K562 (cell line): ENCODE data around the gene MRPL55. TPM values are rescaled to one million over a fixed set of nuclear protein-coding genes. Genes with fewer than 3 reads are reported as not detected.
A peak's percentile ranks its signal among the peaks of the same experiment; 100 is the strongest.

Experiments
- CSDE1 ChIP-seq, 2 experiments: fragments of 450-650 bp; IDR thresholded peaks; 2 replicates each; pipeline ENCODE4 v1.6.1; 2016; ENCODE audit warnings: mild to moderate bottlenecking in 1 of 2
- FOXA1 ChIP-seq: fragments of 450-650 bp; IDR thresholded peaks from 2 replicates; pipeline ENCODE4 v1.6.1; 2016; ENCODE audit warnings: mild to moderate bottlenecking, borderline replicate concordance
- FOXK2 ChIP-seq, 2 experiments: fragments of 450-650 bp; IDR thresholded peaks in 1 of 2; conservative IDR thresholded peaks in 1 of 2; 2 replicates each; pipeline ENCODE4 v1.6.1; 2016; ENCODE audit warnings: low read depth in 2 of 2, mild to moderate bottlenecking in 1 of 2
- HLTF ChIP-seq: fragments of 450-650 bp; IDR thresholded peaks from 2 replicates; pipeline ENCODE4 v1.6.1; 2016
- KAT7 ChIP-seq: sonication (generic); formaldehyde crosslinking; IDR thresholded peaks from 2 replicates; pipeline ENCODE4 v1.8.0; 2022; ENCODE audit warnings: missing genetic modification reagents, mild to moderate bottlenecking, borderline replicate concordance
- MECOM ChIP-seq: fragments of 250-450 bp; sonication (Bioruptor Pico); IDR thresholded peaks from 2 replicates; pipeline ENCODE4 v1.8.0; 2022; ENCODE audit warnings: inconsistent platforms
- MYNN ChIP-seq, 2 experiments: sonication (generic); formaldehyde crosslinking in 1 of 2; IDR thresholded peaks; 2 replicates each; pipeline versions ENCODE4 v1.5.0 to v1.6.1; 2016 to 2020; ENCODE audit warnings: antibody characterized with exemption in 1 of 2, missing genetic modification reagents in 1 of 2
- PTTG1 ChIP-seq: fragments of 450-650 bp; IDR thresholded peaks from 2 replicates; pipeline ENCODE4 v1.6.1; 2016; ENCODE audit warnings: low read depth, mild to moderate bottlenecking, missing genetic modification characterization, missing compliant biosample characterization
- RAD51 ChIP-seq: fragments of 450-650 bp; IDR thresholded peaks from 2 replicates; pipeline ENCODE4 v1.7.1; 2016; ENCODE audit warnings: low read depth, mild to moderate bottlenecking, borderline replicate concordance
- ZNF444 ChIP-seq: fragments of 250-450 bp; sonication (Bioruptor Pico); IDR thresholded peaks from 2 replicates; pipeline ENCODE4 v1.4.0; 2020; ENCODE audit warnings: mild to moderate bottlenecking, moderate library complexity
- polyA plus RNA-seq, 8 experiments: library from polyadenylated mRNA; depleted of rRNA in 4 of 8; stranded (reverse) in 5 of 8; unstranded in 3 of 8; fragments of >200 nt; fragmentation: Nextera tagmentation in 2 of 8; fragmentation: Illumina TruSeq in 1 of 8; extraction: Ambion mirVana in 2 of 8; extraction: Trizol in 1 of 8; gene quantifications; 2 replicates each; pipeline versions ENCODE4 v1.2.1 to v1.2.3, GENCODE V29; 2011 to 2014; ENCODE audit warnings: inconsistent platforms in 1 of 8, missing spikeins in 1 of 8
- total RNA-seq, 7 experiments: library from RNA; depleted of rRNA in 6 of 7; stranded (reverse); fragments of >200 nt in 6 of 7; fragmentation: Illumina TruSeq in 2 of 7; extraction: Trizol in 2 of 7; gene quantifications; 2 replicates each; pipeline versions ENCODE4 v1.2.1 to v1.2.3, GENCODE V29; 2011 to 2021; ENCODE audit warnings: low replicate concordance in 1 of 7
- TF ChIP-seq, protein P1 (sequence below), 3 experiments: fragments of 200-800 bp in 1 of 3; sonication (Bioruptor generic) in 1 of 3; sonication (generic) in 1 of 3; formaldehyde crosslinking in 1 of 3; IDR thresholded peaks; 2 replicates each; pipeline versions ENCODE4 v1.6.1 to v1.8.0; 2016 to 2022; ENCODE audit warnings: mild to moderate bottlenecking in 2 of 3, missing compliant biosample characterization in 2 of 3, missing genetic modification characterization in 2 of 3, missing genetic modification reagents in 1 of 3
- TF ChIP-seq, protein P2 (sequence below): fragments of 250-450 bp; sonication (Bioruptor Pico); IDR thresholded peaks from 2 replicates; pipeline ENCODE4 v1.4.0; 2020
- TF ChIP-seq, protein P3 (sequence below): fragments of 250-450 bp; sonication (Bioruptor Pico); IDR thresholded peaks from 2 replicates; pipeline ENCODE4 v1.4.0; 2020; ENCODE audit warnings: mild to moderate bottlenecking, moderate library complexity

MRPL55 gene
- total and polyA plus RNA-seq, 9 of the 15 experiments (the other 6 are each of a cell fraction or from before 2014, with no cell fraction given): 34.9 to 228 (median 81.0) TPM

DNA sequence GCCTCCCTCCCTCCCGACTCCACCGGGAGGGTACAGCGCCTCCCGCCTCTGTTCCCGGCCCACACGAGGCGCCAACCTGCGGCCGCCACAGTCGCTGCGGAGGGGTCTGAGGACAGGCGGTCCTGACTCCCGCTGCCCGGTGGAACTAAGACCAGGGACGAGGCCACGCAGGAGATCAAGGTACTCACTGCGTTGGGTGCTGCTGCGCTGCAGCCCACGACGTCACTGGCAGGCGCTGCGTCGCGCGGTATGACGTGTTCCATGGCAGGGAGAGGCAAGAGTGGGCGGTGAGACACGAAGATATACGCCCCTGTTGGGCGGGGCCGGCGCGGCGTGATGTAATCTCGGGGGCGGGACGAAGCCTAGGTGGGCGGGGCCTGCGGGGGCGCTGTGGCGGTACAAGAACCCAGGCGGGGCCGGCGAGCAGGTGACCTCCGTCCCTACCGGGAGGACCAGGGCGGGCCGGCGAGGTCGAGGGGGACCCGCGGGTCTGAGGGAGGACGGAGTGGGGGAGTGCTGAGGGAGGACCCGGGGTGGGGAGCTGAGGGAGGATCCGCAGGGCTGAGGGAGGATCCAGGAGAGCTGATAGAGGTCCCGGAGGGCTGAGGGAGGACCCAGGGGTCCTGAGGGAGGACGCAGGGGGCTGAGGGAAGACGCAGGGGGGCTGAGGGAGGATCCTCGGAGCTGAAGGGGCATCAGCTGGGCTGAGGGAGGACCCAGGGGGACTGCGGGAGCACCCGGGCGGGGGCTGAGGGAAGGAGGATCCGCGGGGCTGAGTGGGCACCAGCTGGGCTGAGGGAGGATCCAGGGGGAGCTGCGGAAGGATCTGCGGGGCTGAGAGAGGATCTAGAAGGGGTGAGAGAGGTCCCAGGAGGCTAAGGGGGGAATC is at the start of gene MRPL55 (continued):
- TF ChIP-seq ZNF444: no peak
- TF ChIP-seq MYNN (IDR thresholded peaks at IDR 0.05): no peak
- no peak for TF ChIP-seq MYNN (CRISPR knock-in tag; IDR thresholded peaks at IDR 0.05)
- TF ChIP-seq HLTF: no peak
- TF ChIP-seq CSDE1 (IDR thresholded peaks at IDR 0.05): peak in 1 of 2 experiments; percentile 95; a peak in 2 of 4 replicates
- TF ChIP-seq PTTG1: no peak
- no peak for TF ChIP-seq FOXA1
- TF ChIP-seq FOXK2 (conservative IDR thresholded peaks at IDR 0.05 in 1 of 2, IDR thresholded peaks at IDR 0.05 in 1 of 2; ENCODE audit: low read depth in 2 of 2): peak; percentile 91 to 92
- TF ChIP-seq, protein P1, sequence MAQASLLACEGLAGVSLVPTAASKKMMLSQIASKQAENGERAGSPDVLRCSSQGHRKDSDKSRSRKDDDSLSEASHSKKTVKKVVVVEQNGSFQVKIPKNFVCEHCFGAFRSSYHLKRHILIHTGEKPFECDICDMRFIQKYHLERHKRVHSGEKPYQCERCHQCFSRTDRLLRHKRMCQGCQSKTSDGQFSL (CRISPR knock-in tag; IDR thresholded peaks at IDR 0.05): peak; percentile 60; the same call in 1 of the 2 replicates
- TF ChIP-seq, protein P1 (tag; IDR thresholded peaks at IDR 0.05): no peak
- peak; percentile 54; the same call in 1 of the 2 replicates for TF ChIP-seq RAD51
- no peak for TF ChIP-seq KAT7
- TF ChIP-seq MECOM (CRISPR knock-in tag): no peak
- TF ChIP-seq, protein P2, sequence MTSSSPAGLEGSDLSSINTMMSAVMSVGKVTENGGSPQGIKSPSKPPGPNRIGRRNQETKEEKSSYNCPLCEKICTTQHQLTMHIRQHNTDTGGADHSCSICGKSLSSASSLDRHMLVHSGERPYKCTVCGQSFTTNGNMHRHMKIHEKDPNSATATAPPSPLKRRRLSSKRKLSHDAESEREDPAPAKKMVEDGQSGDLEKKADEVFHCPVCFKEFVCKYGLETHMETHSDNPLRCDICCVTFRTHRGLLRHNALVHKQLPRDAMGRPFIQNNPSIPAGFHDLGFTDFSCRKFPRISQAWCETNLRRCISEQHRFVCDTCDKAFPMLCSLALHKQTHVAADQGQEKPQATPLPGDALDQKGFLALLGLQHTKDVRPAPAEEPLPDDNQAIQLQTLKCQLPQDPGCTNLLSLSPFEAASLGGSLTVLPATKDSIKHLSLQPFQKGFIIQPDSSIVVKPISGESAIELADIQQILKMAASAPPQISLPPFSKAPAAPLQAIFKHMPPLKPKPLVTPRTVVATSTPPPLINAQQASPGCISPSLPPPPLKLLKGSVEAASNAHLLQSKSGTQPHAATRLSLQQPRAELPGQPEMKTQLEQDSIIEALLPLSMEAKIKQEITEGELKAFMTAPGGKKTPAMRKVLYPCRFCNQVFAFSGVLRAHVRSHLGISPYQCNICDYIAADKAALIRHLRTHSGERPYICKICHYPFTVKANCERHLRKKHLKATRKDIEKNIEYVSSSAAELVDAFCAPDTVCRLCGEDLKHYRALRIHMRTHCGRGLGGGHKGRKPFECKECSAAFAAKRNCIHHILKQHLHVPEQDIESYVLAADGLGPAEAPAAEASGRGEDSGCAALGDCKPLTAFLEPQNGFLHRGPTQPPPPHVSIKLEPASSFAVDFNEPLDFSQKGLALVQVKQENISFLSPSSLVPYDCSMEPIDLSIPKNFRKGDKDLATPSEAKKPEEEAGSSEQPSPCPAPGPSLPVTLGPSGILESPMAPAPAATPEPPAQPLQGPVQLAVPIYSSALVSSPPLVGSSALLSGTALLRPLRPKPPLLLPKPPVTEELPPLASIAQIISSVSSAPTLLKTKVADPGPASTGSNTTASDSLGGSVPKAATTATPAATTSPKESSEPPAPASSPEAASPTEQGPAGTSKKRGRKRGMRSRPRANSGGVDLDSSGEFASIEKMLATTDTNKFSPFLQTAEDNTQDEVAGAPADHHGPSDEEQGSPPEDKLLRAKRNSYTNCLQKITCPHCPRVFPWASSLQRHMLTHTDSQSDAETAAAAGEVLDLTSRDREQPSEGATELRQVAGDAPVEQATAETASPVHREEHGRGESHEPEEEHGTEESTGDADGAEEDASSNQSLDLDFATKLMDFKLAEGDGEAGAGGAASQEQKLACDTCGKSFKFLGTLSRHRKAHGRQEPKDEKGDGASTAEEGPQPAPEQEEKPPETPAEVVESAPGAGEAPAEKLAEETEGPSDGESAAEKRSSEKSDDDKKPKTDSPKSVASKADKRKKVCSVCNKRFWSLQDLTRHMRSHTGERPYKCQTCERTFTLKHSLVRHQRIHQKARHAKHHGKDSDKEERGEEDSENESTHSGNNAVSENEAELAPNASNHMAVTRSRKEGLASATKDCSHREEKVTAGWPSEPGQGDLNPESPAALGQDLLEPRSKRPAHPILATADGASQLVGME: no peak
- TF ChIP-seq, protein P3, sequence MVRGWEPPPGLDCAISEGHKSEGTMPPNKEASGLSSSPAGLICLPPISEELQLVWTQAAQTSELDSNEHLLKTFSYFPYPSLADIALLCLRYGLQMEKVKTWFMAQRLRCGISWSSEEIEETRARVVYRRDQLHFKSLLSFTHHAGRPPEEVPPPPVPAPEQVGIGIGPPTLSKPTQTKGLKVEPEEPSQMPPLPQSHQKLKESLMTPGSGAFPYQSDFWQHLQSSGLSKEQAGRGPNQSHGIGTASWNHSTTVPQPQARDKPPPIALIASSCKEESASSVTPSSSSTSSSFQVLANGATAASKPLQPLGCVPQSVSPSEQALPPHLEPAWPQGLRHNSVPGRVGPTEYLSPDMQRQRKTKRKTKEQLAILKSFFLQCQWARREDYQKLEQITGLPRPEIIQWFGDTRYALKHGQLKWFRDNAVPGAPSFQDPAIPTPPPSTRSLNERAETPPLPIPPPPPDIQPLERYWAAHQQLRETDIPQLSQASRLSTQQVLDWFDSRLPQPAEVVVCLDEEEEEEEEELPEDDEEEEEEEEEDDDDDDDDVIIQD (CRISPR knock-in tag): 0 out of 2 replicates have a peak, but pooled peaks have one; percentile 16
